Measurements from ENCODE around the gene COX4I2.

- TF ChIP-seq CTCF (IDR thresholded peaks at IDR 0.05; ENCODE audit: low read depth, low read length) (no peak), EZH2phosphoT487 (IDR thresholded peaks at IDR 0.05; ENCODE audit: low read depth) (no peak)
Measured at GRCh38 chr20:31681769-31682168, 44.1 kb downstream of the COX4I2 start.
